ENCODE results near the gene CYP2S1. TPM values are rescaled to one million over a fixed set of nuclear protein-coding genes. Genes with fewer than 3 reads are reported as not detected.
A peak's percentile ranks its signal among the peaks of the same experiment; 100 is the strongest.

CYP2S1 gene
- total and polyA plus RNA-seq, 10 donors: 0.62 to 22.4 (median 4.4) TPM

- TF ChIP-seq POLR2A (IDR thresholded peaks at IDR 0.05) (no peak), CTCF (IDR thresholded peaks at IDR 0.05 in 8 of 11, conservative IDR thresholded peaks at IDR 0.05 in 3 of 11) (no peak), POLR2AphosphoS5 (IDR thresholded peaks at IDR 0.05) (peak in 2 of 3 donors; percentile 60 to 77)
- Histone ChIP-seq H3K4me1 (peaks cover 0 to 7% (median 0%) of the 10 kb centered on the region in 6 donors), H3K4me3 (no peak overlapping the region), H3K27ac (peak overlapping the region in 2 of 8 donors; percentile 21 to 61), H3K27me3 (replicated peaks in 1 of 7) (peaks cover 0 to 19% (median 0%) of the 10 kb centered on the region in 7 donors), H3K9me3 (no peaks in the 10 kb centered on the region), H3K36me3 (peaks cover 0 to 12% (median 0%) of the 10 kb centered on the region in 6 donors)
- 21 to 50% (median 36%) methylated on average over 4 of the region's 4 CpGs for WGBS, 5 donors
- no peak for DNase-seq
- intact Hi-C loops (cut with DNase I; ENCODE audit: low total_unique reads): no loop called here
Measured at GRCh38 chr19:41233748-41234240, 40.8 kb downstream of the CYP2S1 start.

GRCh38 chr19:41234512-41235168 lies 41.6 kb downstream of the CYP2S1 start:
- peaks cover 0 to 7% (median 0%) of the 10 kb centered on the region in 6 donors for H3K4me1 ChIP-seq
- DNase-seq: no peak
- no peak for TF ChIP-seq POLR2A (IDR thresholded peaks at IDR 0.05)
- peaks cover 0 to 20% (median 0%) of the 10 kb centered on the region in 6 donors for H3K36me3 ChIP-seq
- intact Hi-C loops (cut with DNase I; ENCODE audit: low total_unique reads): no loop called here
- H3K27me3 ChIP-seq (replicated peaks in 1 of 7): peaks cover 0 to 11% (median 0%) of the 10 kb centered on the region in 7 donors
- no peaks in the 10 kb centered on the region for H3K9me3 ChIP-seq
- no peak overlapping the region for H3K4me3 ChIP-seq
- H3K27ac ChIP-seq: peak overlapping the region in 1 of 8 donors; percentile 61
- WGBS, 5 donors: 64 to 79% (median 75%) methylated on average over 7 to 8 of the region's 8 CpGs

GRCh38 chr19:41235480-41235879 lies 42.5 kb downstream of the CYP2S1 start:
- no peak overlapping the region for H3K27ac ChIP-seq
- no peak for DNase-seq
- no peak overlapping the region for H3K4me3 ChIP-seq
- no peaks in the 10 kb centered on the region for H3K9me3 ChIP-seq
- peaks cover 0 to 8% (median 0%) of the 10 kb centered on the region in 7 donors for H3K27me3 ChIP-seq (replicated peaks in 1 of 7)
- H3K36me3 ChIP-seq: peaks cover 0 to 26% (median 0%) of the 10 kb centered on the region in 6 donors
- intact Hi-C loops (cut with DNase I; ENCODE audit: low total_unique reads): no loop called here
- TF ChIP-seq POLR2A (IDR thresholded peaks at IDR 0.05): no peak
- TF ChIP-seq CTCF (IDR thresholded peaks at IDR 0.05 in 8 of 11, conservative IDR thresholded peaks at IDR 0.05 in 3 of 11): no peak
- no peak for TF ChIP-seq POLR2AphosphoS5 (IDR thresholded peaks at IDR 0.05)
- H3K4me1 ChIP-seq: peaks cover 0 to 7% (median 0%) of the 10 kb centered on the region in 6 donors
- WGBS, 5 donors: 83 to 94% (median 86%) methylated on average over 4 of the region's 4 CpGs

GRCh38 chr19:41238244-41238643 lies 45.2 kb downstream of the CYP2S1 start:
- Histone ChIP-seq H3K27me3 (replicated peaks in 1 of 7) (no peaks in the 10 kb centered on the region), H3K4me1 (peaks cover 0 to 5% (median 0%) of the 10 kb centered on the region in 6 donors), H3K27ac (peak overlapping the region in 1 of 8 donors; percentile 33), H3K9me3 (no peaks in the 10 kb centered on the region), H3K36me3 (peaks cover 0 to 49% (median 0%) of the 10 kb centered on the region in 6 donors), H3K4me3 (no peak overlapping the region)
- no peak for DNase-seq
- WGBS, 5 donors: 70 to 81% (median 74%) methylated on average over 10 of the region's 10 CpGs
- intact Hi-C loops (cut with DNase I; ENCODE audit: low total_unique reads): no loop called here
- TF ChIP-seq POLR2AphosphoS5 (IDR thresholded peaks at IDR 0.05) (peak in 2 of 3 donors; percentile 3 to 43), POLR2A (IDR thresholded peaks at IDR 0.05) (no peak)

GRCh38 chr19:41239363-41239762 lies 46.3 kb downstream of the CYP2S1 start:
- TF ChIP-seq POLR2A (IDR thresholded peaks at IDR 0.05) (no peak), CTCF (IDR thresholded peaks at IDR 0.05 in 8 of 11, conservative IDR thresholded peaks at IDR 0.05 in 3 of 11) (no peak), POLR2AphosphoS5 (IDR thresholded peaks at IDR 0.05) (no peak)
- WGBS, 5 donors: 80 to 92% (median 82%) methylated on average over 9 of the region's 9 CpGs
- H3K36me3 ChIP-seq: peaks cover 0 to 60% (median 0%) of the 10 kb centered on the region in 6 donors

More at GRCh38 chr19:41239363-41239762, 46.3 kb downstream of the CYP2S1 start:
- Histone ChIP-seq H3K9me3 (no peaks in the 10 kb centered on the region), H3K27ac (no peak overlapping the region), H3K4me3 (no peak overlapping the region), H3K27me3 (replicated peaks in 1 of 7) (no peaks in the 10 kb centered on the region), H3K4me1 (no peaks in the 10 kb centered on the region)
- no peak for DNase-seq
- intact Hi-C loops (cut with DNase I; ENCODE audit: low total_unique reads): no loop called here
